C4-2B (cell line): ENCODE results near the gene TIGD6.

Experiments used
- CTCF ChIP-seq: fragments of 450-650 bp; conservative IDR thresholded peaks from 2 replicates; pipeline ENCODE4 v1.5.1; 2017; ENCODE audit warnings: mild to moderate bottlenecking
- ZFX ChIP-seq: fragments of 450-650 bp; IDR thresholded peaks from 2 replicates; pipeline ENCODE4 v1.6.1; 2017

DNA sequence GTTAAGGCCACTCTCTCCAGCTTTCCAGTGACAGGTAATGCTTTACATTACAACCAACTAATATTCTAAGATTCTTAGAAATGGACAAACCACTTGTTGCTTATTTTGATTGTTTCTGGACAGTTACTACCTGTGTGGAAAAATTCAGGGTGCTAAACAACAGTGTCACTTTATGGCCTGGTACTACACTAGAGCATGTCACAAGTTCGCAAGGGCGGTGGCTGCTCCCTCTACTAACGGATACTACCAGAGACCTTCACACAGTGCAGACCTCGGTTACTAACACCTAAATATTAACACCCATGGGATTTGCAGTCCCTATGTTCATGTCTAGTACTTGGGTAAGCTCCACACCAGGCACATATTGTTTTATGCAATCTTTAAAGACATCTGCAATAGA is 13.5 kb upstream of the TIGD6 start:
- TF ChIP-seq CTCF (no peak), ZFX (no peak)
